Fibroblast of skin of scalp (primary cell): ENCODE measurements around the gene DNAJC16.

ENCODE experiments used
- DNase-seq: peaks from one replicate; pipeline ENCODE4 v3.0.0-alpha.2; 2013

DNAJC16 gene

GRCh38 chr1:15622712-15623373 is 96.2 kb downstream of the DNAJC16 start:
- DNase-seq: no peak

- DNase-seq: no peak
These were observed 96.8 kb downstream of the DNAJC16 start for GRCh38 chr1:15623435-15623834.

GRCh38 chr1:15624133-15624714 is 97.6 kb downstream of the DNAJC16 start:
- no peak for DNase-seq

GRCh38 chr1:15625056-15625917 is 98.6 kb downstream of the DNAJC16 start:
- no peak for DNase-seq
